ENCODE results near the gene DIAPH3.

The DIAPH3 gene

GRCh38 chr13:59982631-59983382, 180.9 kb downstream of the DIAPH3 start:
- no peak for DNase-seq (ENCODE audit: low read depth)

GRCh38 chr13:59979589-59979988, 184.1 kb downstream of the DIAPH3 start:
- H3K4me3 ChIP-seq (ENCODE audit: low read depth, low read length) = no peak overlapping the region
- no peak for DNase-seq (ENCODE audit: low read depth)

More at GRCh38 chr13:59982631-59983382, 180.9 kb downstream of the DIAPH3 start:
- no peak overlapping the region for H3K4me3 ChIP-seq (ENCODE audit: low read depth, low read length)

- no peak for DNase-seq (ENCODE audit: low read depth)
- no peak overlapping the region for H3K4me3 ChIP-seq (ENCODE audit: low read depth, low read length)
Observed at GRCh38 chr13:59978862-59979261, 184.9 kb downstream of the DIAPH3 start.

GRCh38 chr13:59976856-59977255, 186.9 kb downstream of the DIAPH3 start:
- no peak for DNase-seq (ENCODE audit: low read depth)
- H3K4me3 ChIP-seq (ENCODE audit: low read depth, low read length) = no peak overlapping the region

- DNase-seq (ENCODE audit: low read depth) = no peak
Observed at GRCh38 chr13:59975807-59976435, 187.8 kb downstream of the DIAPH3 start.

GRCh38 chr13:59970847-59971246, 192.9 kb downstream of the DIAPH3 start:
- no peak overlapping the region for H3K4me3 ChIP-seq (ENCODE audit: low read depth, low read length)
- no peak for DNase-seq (ENCODE audit: low read depth)

More at GRCh38 chr13:59975807-59976435, 187.8 kb downstream of the DIAPH3 start:
- H3K4me3 ChIP-seq (ENCODE audit: low read depth, low read length) = no peak overlapping the region

GRCh38 chr13:59963827-59964226, 199.9 kb downstream of the DIAPH3 start:
- no peak overlapping the region for H3K4me3 ChIP-seq (ENCODE audit: low read depth, low read length)
- no peak for DNase-seq (ENCODE audit: low read depth)

- DNase-seq (ENCODE audit: low read depth) = no peak
- no peak overlapping the region for H3K4me3 ChIP-seq (ENCODE audit: low read depth, low read length)
Observed at GRCh38 chr13:59963383-59963782, 200.3 kb downstream of the DIAPH3 start.

GRCh38 chr13:59962343-59962742, 201.4 kb downstream of the DIAPH3 start:
- no peak for DNase-seq (ENCODE audit: low read depth)
- H3K4me3 ChIP-seq (ENCODE audit: low read depth, low read length) = no peak overlapping the region

GRCh38 chr13:59960683-59961082, 203.0 kb downstream of the DIAPH3 start:
- DNase-seq (ENCODE audit: low read depth) = no peak

GRCh38 chr13:59957438-59957837, 206.3 kb downstream of the DIAPH3 start:
- DNase-seq (ENCODE audit: low read depth) = no peak
- no peak overlapping the region for H3K4me3 ChIP-seq (ENCODE audit: low read depth, low read length)

More at GRCh38 chr13:59960683-59961082, 203.0 kb downstream of the DIAPH3 start:
- no peak overlapping the region for H3K4me3 ChIP-seq (ENCODE audit: low read depth, low read length)

- no peak for DNase-seq (ENCODE audit: low read depth)
- no peak overlapping the region for H3K4me3 ChIP-seq (ENCODE audit: low read depth, low read length)
Observed at GRCh38 chr13:59954601-59955000, 209.1 kb downstream of the DIAPH3 start.

- no peak for DNase-seq (ENCODE audit: low read depth)
- no peak overlapping the region for H3K4me3 ChIP-seq (ENCODE audit: low read depth, low read length)
Observed at GRCh38 chr13:59951011-59951410, 212.7 kb downstream of the DIAPH3 start.

- no peak overlapping the region for H3K4me3 ChIP-seq (ENCODE audit: low read depth, low read length)
- DNase-seq (ENCODE audit: low read depth) = no peak
Observed at GRCh38 chr13:59950266-59950665, 213.5 kb downstream of the DIAPH3 start.

- no peak overlapping the region for H3K4me3 ChIP-seq (ENCODE audit: low read depth, low read length)
- DNase-seq (ENCODE audit: low read depth) = no peak
Observed at GRCh38 chr13:59948686-59949085, 215.0 kb downstream of the DIAPH3 start.

GRCh38 chr13:59946944-59947343, 216.8 kb downstream of the DIAPH3 start:
- H3K4me3 ChIP-seq (ENCODE audit: low read depth, low read length) = no peak overlapping the region
- no peak for DNase-seq (ENCODE audit: low read depth)

GRCh38 chr13:59931621-59932020, 232.1 kb downstream of the DIAPH3 start:
- no peak for DNase-seq (ENCODE audit: low read depth)
- no peak overlapping the region for H3K4me3 ChIP-seq (ENCODE audit: low read depth, low read length)

- no peak overlapping the region for H3K4me3 ChIP-seq (ENCODE audit: low read depth, low read length)
- DNase-seq (ENCODE audit: low read depth) = no peak
Observed at GRCh38 chr13:59924256-59924655, 239.5 kb downstream of the DIAPH3 start.

GRCh38 chr13:59915252-59915651, 248.5 kb downstream of the DIAPH3 start:
- no peak overlapping the region for H3K4me3 ChIP-seq (ENCODE audit: low read depth, low read length)
- no peak for DNase-seq (ENCODE audit: low read depth)

GRCh38 chr13:59914556-59914955, 249.2 kb downstream of the DIAPH3 start:
- peak; percentile 20 for DNase-seq (ENCODE audit: low read depth)
- H3K4me3 ChIP-seq (ENCODE audit: low read depth, low read length) = no peak overlapping the region

Data from skeletal muscle cell (primary cell).